OCI-LY3 (cell line): Measurements from ENCODE around the gene LIX1.

Source experiments
- EZH2phosphoT487 ChIP-seq: fragments of 200-600 bp; shearing (Covaris generic); IDR thresholded peaks from 2 replicates; pipeline ENCODE4 v1.6.1; 2018; ENCODE audit warnings: antibody characterized with exemption, mixed run types, low read depth
- TF ChIP-seq, protein P1 (sequence below): fragments of 200-600, 300-600 bp; sonication (generic); IDR thresholded peaks from 2 replicates; pipeline ENCODE4 v1.5.1; 2014; ENCODE audit warnings: antibody characterized with exemption, low read length, low read depth

DNA sequence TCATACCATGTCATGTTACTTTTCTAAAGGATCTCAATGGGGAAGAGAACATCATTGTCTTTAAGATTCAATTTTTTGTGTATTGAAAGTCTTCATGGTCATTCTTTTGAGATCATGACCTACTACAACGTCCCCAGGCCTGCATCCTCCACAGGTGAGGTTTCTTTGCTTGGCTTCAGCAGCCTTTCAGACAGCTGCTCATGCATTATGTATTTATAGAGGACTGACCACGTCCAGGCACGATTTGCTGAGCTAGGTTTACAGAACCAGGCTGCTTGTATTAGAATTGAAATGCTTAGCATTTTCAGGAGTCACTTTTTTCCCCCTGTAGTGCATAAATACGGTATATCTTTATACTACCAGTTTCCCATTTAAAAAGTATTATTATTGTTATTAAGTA, 70.4 kb downstream of the LIX1 start:
- TF ChIP-seq, protein P1, sequence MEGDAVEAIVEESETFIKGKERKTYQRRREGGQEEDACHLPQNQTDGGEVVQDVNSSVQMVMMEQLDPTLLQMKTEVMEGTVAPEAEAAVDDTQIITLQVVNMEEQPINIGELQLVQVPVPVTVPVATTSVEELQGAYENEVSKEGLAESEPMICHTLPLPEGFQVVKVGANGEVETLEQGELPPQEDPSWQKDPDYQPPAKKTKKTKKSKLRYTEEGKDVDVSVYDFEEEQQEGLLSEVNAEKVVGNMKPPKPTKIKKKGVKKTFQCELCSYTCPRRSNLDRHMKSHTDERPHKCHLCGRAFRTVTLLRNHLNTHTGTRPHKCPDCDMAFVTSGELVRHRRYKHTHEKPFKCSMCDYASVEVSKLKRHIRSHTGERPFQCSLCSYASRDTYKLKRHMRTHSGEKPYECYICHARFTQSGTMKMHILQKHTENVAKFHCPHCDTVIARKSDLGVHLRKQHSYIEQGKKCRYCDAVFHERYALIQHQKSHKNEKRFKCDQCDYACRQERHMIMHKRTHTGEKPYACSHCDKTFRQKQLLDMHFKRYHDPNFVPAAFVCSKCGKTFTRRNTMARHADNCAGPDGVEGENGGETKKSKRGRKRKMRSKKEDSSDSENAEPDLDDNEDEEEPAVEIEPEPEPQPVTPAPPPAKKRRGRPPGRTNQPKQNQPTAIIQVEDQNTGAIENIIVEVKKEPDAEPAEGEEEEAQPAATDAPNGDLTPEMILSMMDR = no peak
- TF ChIP-seq EZH2phosphoT487 = no peak
